SU-DHL-6 (cell line): ENCODE results near the gene PTPRG.

Experiments
- CTCF ChIP-seq: fragments of 200-600 bp; sonication (generic); IDR thresholded peaks from one replicate; pipeline ENCODE4 v1.5.1; 2017; ENCODE audit warnings: antibody characterized with exemption, mild to moderate bottlenecking, low read length, moderate library complexity; ENCODE audit not compliant: insufficient read depth, poor library complexity, severe bottlenecking
- EZH2phosphoT487 ChIP-seq: fragments of 200-600 bp; sonication (generic), shearing (Covaris generic); conservative IDR thresholded peaks from 2 replicates; pipeline ENCODE4 v1.6.1; 2018; ENCODE audit warnings: mild to moderate bottlenecking, antibody characterized with exemption, low read length, moderate library complexity, mixed read lengths

DNA sequence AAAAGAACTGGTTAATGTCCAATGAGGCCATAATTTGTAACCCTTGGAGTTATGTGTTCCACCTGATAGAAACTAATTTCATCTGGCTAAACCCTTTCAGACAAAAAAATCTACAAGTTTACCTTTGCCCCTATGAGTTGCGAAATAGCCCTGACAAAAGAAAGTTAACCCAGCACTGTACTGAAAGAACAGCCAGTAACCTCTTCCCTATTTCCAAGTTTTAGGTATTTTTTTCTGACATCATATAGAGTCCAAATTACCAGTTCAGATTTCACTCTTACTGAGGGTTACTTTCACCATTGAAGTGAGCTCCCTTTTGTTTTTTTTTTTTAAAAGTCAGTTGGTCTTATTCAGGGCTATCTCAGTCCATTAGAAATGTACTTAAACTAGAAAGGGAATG lies 42.8 kb upstream of the PTPRG start:
- no peak for TF ChIP-seq CTCF
- TF ChIP-seq EZH2phosphoT487: no peak
